ENCODE results near the gene ZNF487.

Gene ZNF487

GRCh38 chr10:43408710-43409384 lies 28.1 kb upstream of the ZNF487 start, which contains the start of gene HNRNPF:
HNRNPF (minus strand) TSS chr10:43409186; CDS start chr10:43387884, 21,302 bp downstream.
- TF ChIP-seq CTCF (IDR thresholded peaks at IDR 0.05; ENCODE audit: borderline replicate concordance, control extremely low read depth, extremely low read depth, insufficient read depth, missing control alignments) = no peak
- peak; percentile 94 for DNase-seq (ENCODE audit: low spot score)
- in situ Hi-C loops (cut with MboI; ENCODE audit: low sequenced_read_pairs, unreplicated experiment) = no loop called here

GRCh38 chr10:43409385-43410109 lies 27.4 kb upstream of the ZNF487 start:
- DNase-seq (ENCODE audit: low spot score) = peak; percentile 41
- in situ Hi-C loops (cut with MboI; ENCODE audit: low sequenced_read_pairs, unreplicated experiment) = no loop called here
- TF ChIP-seq CTCF (IDR thresholded peaks at IDR 0.05; ENCODE audit: borderline replicate concordance, control extremely low read depth, extremely low read depth, insufficient read depth, missing control alignments) = no peak

GRCh38 chr10:43410345-43410744 lies 26.6 kb upstream of the ZNF487 start:
- DNase-seq (ENCODE audit: low spot score) = no peak
- in situ Hi-C loops (cut with MboI; ENCODE audit: low sequenced_read_pairs, unreplicated experiment) = no loop called here
- no peak for TF ChIP-seq CTCF (IDR thresholded peaks at IDR 0.05; ENCODE audit: borderline replicate concordance, control extremely low read depth, extremely low read depth, insufficient read depth, missing control alignments)

GRCh38 chr10:43411536-43411935 lies 25.4 kb upstream of the ZNF487 start:
- no peak for DNase-seq (ENCODE audit: low spot score)
- TF ChIP-seq CTCF (IDR thresholded peaks at IDR 0.05; ENCODE audit: borderline replicate concordance, control extremely low read depth, extremely low read depth, insufficient read depth, missing control alignments) = no peak
- in situ Hi-C loops (cut with MboI; ENCODE audit: low sequenced_read_pairs, unreplicated experiment) = no loop called here

- DNase-seq (ENCODE audit: low spot score) = no peak
- TF ChIP-seq CTCF (IDR thresholded peaks at IDR 0.05; ENCODE audit: borderline replicate concordance, control extremely low read depth, extremely low read depth, insufficient read depth, missing control alignments) = no peak
- in situ Hi-C loops (cut with MboI; ENCODE audit: low sequenced_read_pairs, unreplicated experiment) = no loop called here
Observed at GRCh38 chr10:43415544-43415943, 21.4 kb upstream of the ZNF487 start.

GRCh38 chr10:43417950-43418768 lies 18.8 kb upstream of the ZNF487 start:
- in situ Hi-C loops (cut with MboI; ENCODE audit: low sequenced_read_pairs, unreplicated experiment) = no loop called here
- no peak for TF ChIP-seq CTCF (IDR thresholded peaks at IDR 0.05; ENCODE audit: borderline replicate concordance, control extremely low read depth, extremely low read depth, insufficient read depth, missing control alignments)
- DNase-seq (ENCODE audit: low spot score) = peak; percentile 77

Data from GM13976 (cell line).